Activated CD4-positive, alpha-beta memory T cell treated with anti-CD3 and anti-CD28 coated beads, Interleukin-2, amount 10 ng/mL, durations not matched to agents 7 days and 5 days (primary cell): ENCODE results near the gene MCL1. TPM values are rescaled to one million over a fixed set of nuclear protein-coding genes. Genes with fewer than 3 reads are reported as not detected.
"Not testable (repeated sequence)": the region's sequence is repeated elsewhere in the genome, so short reads cannot be mapped to it uniquely, and the experiment has no call there.

Experiments
- CTCF ChIA-PET: fragments of 350-600 bp; sonication (Branson Sonifier 250); formaldehyde crosslinking; loops from one replicate; lab custom pipeline; 2021; ENCODE audit warnings: antibody characterized with exemption, inconsistent platforms; lab: Charles Lee
- POLR2A ChIA-PET: fragments of 350-600 bp; sonication (Branson Sonifier 250); formaldehyde crosslinking; loops from one replicate; lab custom pipeline; 2021; ENCODE audit warnings: antibody characterized with exemption; lab: Charles Lee
- DNase-seq: peaks from one replicate; pipeline ENCODE4 v3.0.0-alpha.2; 2020
- H3K27ac Mint-ChIP-seq: one replicate; pipeline ENCODE4 v1.8.0; 2021; ENCODE audit warnings: mild to moderate bottlenecking, mixed read lengths
- H3K27me3 Mint-ChIP-seq: one replicate; pipeline ENCODE4 v1.8.0; 2021; ENCODE audit warnings: mixed read lengths
- H3K36me3 Mint-ChIP-seq: one replicate; pipeline ENCODE4 v1.8.0; 2021; ENCODE audit warnings: low read depth, mixed read lengths
- H3K4me1 Mint-ChIP-seq: one replicate; pipeline ENCODE4 v1.8.0; 2021; ENCODE audit warnings: mixed read lengths
- H3K4me3 Mint-ChIP-seq: one replicate; pipeline ENCODE4 v1.8.0; 2021; ENCODE audit warnings: mild to moderate bottlenecking, mixed read lengths
- H3K9me3 Mint-ChIP-seq: one replicate; pipeline ENCODE4 v1.8.0; 2021; ENCODE audit warnings: mixed read lengths
- total RNA-seq, 2 experiments: library from RNA; stranded (reverse); gene quantifications; one replicate each; pipeline ENCODE4 v1.2.3, GENCODE V29; 2021

Gene MCL1
- total RNA-seq, 2 experiments from 2014 or later: 470 to 472 TPM

- POLR2A ChIA-PET, H3K27me3 Mint-ChIP-seq, DNase-seq, CTCF ChIA-PET, H3K27ac Mint-ChIP-seq, H3K4me3 Mint-ChIP-seq, H3K9me3 Mint-ChIP-seq: not testable (repeated sequence)
- Mint-ChIP-seq H3K36me3 (peaks cover 13% of the 10 kb centered on the region), H3K4me1 (peaks cover 19% of the 10 kb centered on the region)
Observed at GRCh38 chr1:150598346-150598745, 18.9 kb upstream of the MCL1 start.

- ChIA-PET CTCF (no interaction called here), POLR2A (interaction anchor here (1.2 to 2.0 kb wide), 3 partner anchors 16 to 36 kb away, joined by 4 to 6 read pairs (median 5); partner anchors contain the start of gene MCL1)
- H3K9me3 Mint-ChIP-seq: no peaks in the 10 kb centered on the region
- no peak overlapping the region for H3K4me3 Mint-ChIP-seq
- H3K27me3 Mint-ChIP-seq: no peaks in the 10 kb centered on the region
- DNase-seq: no peak
- H3K4me1 Mint-ChIP-seq: peaks cover 19% of the 10 kb centered on the region
- H3K27ac Mint-ChIP-seq: peak overlapping the region; percentile 70
- H3K36me3 Mint-ChIP-seq: peaks cover 10% of the 10 kb centered on the region
Observed at GRCh38 chr1:150596976-150597375, 17.6 kb upstream of the MCL1 start.

- POLR2A ChIA-PET: interaction anchor here (1.2 to 2.0 kb wide), 5 partner anchors 16 to 35 kb away, joined by 4 to 7 read pairs (median 6); partner anchors contain the start of gene MCL1
- Mint-ChIP-seq H3K27me3 (no peaks in the 10 kb centered on the region), H3K4me1 (peaks cover 19% of the 10 kb centered on the region), H3K36me3 (peaks cover 10% of the 10 kb centered on the region), H3K27ac (peak overlapping the region; percentile 70), H3K4me3 (no peak overlapping the region), H3K9me3 (no peaks in the 10 kb centered on the region)
- no peak for DNase-seq
- CTCF ChIA-PET: no interaction called here
Observed at GRCh38 chr1:150596095-150596892, 16.9 kb upstream of the MCL1 start.

- ChIA-PET POLR2A (interaction anchor here (1.3 to 21.2 kb wide), 3 partner anchors 13 to 47 kb away, joined by 4 to 1377 read pairs (median 7); partner anchors contain the start of gene ENSA), CTCF (no interaction called here)
- H3K27me3 Mint-ChIP-seq: no peaks in the 10 kb centered on the region
- H3K4me1 Mint-ChIP-seq: peaks cover 20% of the 10 kb centered on the region
- H3K4me3 Mint-ChIP-seq: no peak overlapping the region
- peaks cover 26% of the 10 kb centered on the region for H3K36me3 Mint-ChIP-seq
- no peak overlapping the region for H3K27ac Mint-ChIP-seq
- H3K9me3 Mint-ChIP-seq: no peaks in the 10 kb centered on the region
- no peak for DNase-seq
Observed at GRCh38 chr1:150582371-150582770, 3.0 kb upstream of the MCL1 start.

- POLR2A ChIA-PET: interaction anchor here (1.3 to 21.2 kb wide), 4 partner anchors 13 to 48 kb away, joined by 4 to 1377 read pairs (median 129); partner anchors contain the start of gene ENSA
- peaks cover 30% of the 10 kb centered on the region for H3K36me3 Mint-ChIP-seq
Observed at GRCh38 chr1:150581962-150582361, 2.6 kb upstream of the MCL1 start.

GRCh38 chr1:150581437-150581836 is 2.0 kb upstream of the MCL1 start:
- not testable (repeated sequence) for H3K27ac Mint-ChIP-seq, H3K4me3 Mint-ChIP-seq, H3K27me3 Mint-ChIP-seq, H3K9me3 Mint-ChIP-seq, DNase-seq
- Mint-ChIP-seq H3K36me3 (peaks cover 35% of the 10 kb centered on the region), H3K4me1 (peaks cover 20% of the 10 kb centered on the region)
- POLR2A ChIA-PET: interaction anchor here (0.7 to 21.2 kb wide), 6 partner anchors 8 to 115 kb away, joined by 3 to 1377 read pairs (median 64); partner anchors contain the start of genes ENSA and GOLPH3L
- CTCF ChIA-PET: interaction anchor here (13.3 kb wide), 1 partner anchor 17 kb away, joined by 282 read pairs; no protein-coding TSS in a partner anchor

More at GRCh38 chr1:150581962-150582361, 2.6 kb upstream of the MCL1 start:
- H3K4me1 Mint-ChIP-seq: peaks cover 20% of the 10 kb centered on the region
- CTCF ChIA-PET, H3K27ac Mint-ChIP-seq, H3K4me3 Mint-ChIP-seq, H3K9me3 Mint-ChIP-seq, DNase-seq, H3K27me3 Mint-ChIP-seq: not testable (repeated sequence)

- CTCF ChIA-PET: interaction anchor here (13.3 kb wide), 1 partner anchor 17 kb away, joined by 282 read pairs; no protein-coding TSS in a partner anchor
- H3K4me1 Mint-ChIP-seq: peaks cover 20% of the 10 kb centered on the region
- H3K36me3 Mint-ChIP-seq: peaks cover 40% of the 10 kb centered on the region
- H3K27ac Mint-ChIP-seq: peak overlapping the region; percentile 84
- POLR2A ChIA-PET: interaction anchor here (0.7 to 21.2 kb wide), 8 partner anchors 8 to 116 kb away, joined by 3 to 1377 read pairs (median 16); partner anchors contain the start of genes ENSA and GOLPH3L
- peak overlapping the region; percentile 82 for H3K4me3 Mint-ChIP-seq
- DNase-seq, H3K27me3 Mint-ChIP-seq, H3K9me3 Mint-ChIP-seq: not testable (repeated sequence)
Observed at GRCh38 chr1:150580966-150581365, 1.6 kb upstream of the MCL1 start.

- POLR2A ChIA-PET: interaction anchor here (0.7 to 21.2 kb wide), 29 partner anchors 9 to 737 kb away, joined by 3 to 1377 read pairs (median 5); partner anchors contain the start of genes ARNT, CTSS, ENSA and GOLPH3L
- H3K4me3 Mint-ChIP-seq: peak overlapping the region; percentile 82
- H3K4me1 Mint-ChIP-seq: peaks cover 19% of the 10 kb centered on the region
- H3K27me3 Mint-ChIP-seq: no peaks in the 10 kb centered on the region
- DNase-seq: no peak
- H3K36me3 Mint-ChIP-seq: peaks cover 45% of the 10 kb centered on the region
- peak overlapping the region; percentile 84 for H3K27ac Mint-ChIP-seq
- CTCF ChIA-PET: interaction anchor here (0.8 to 13.3 kb wide), 11 partner anchors 9 to 400 kb away, joined by 3 to 282 read pairs (median 4); partner anchors contain the start of genes ENSA and GOLPH3L
- H3K9me3 Mint-ChIP-seq: no peaks in the 10 kb centered on the region
Observed at GRCh38 chr1:150579945-150580642, 684 bp upstream of the MCL1 start.

GRCh38 chr1:150578272-150579109 is 919 bp downstream of the MCL1 start:
- no peaks in the 10 kb centered on the region for H3K9me3 Mint-ChIP-seq
- H3K4me3 Mint-ChIP-seq: peak overlapping the region; percentile 98
- peaks cover 32% of the 10 kb centered on the region for H3K4me1 Mint-ChIP-seq

GRCh38 chr1:150577557-150578271 is 1.7 kb downstream of the MCL1 start:
- CTCF ChIA-PET: interaction anchor here (1.9 to 13.3 kb wide), 3 partner anchors 14 to 44 kb away, joined by 7 to 282 read pairs (median 48); no protein-coding TSS in a partner anchor
- Mint-ChIP-seq H3K36me3 (peaks cover 69% of the 10 kb centered on the region), H3K27me3 (no peaks in the 10 kb centered on the region), H3K9me3 (no peaks in the 10 kb centered on the region), H3K4me1 (peaks cover 39% of the 10 kb centered on the region), H3K27ac (peak overlapping the region; percentile 95), H3K4me3 (peak overlapping the region; percentile 98)
- POLR2A ChIA-PET: interaction anchor here (1.1 to 21.2 kb wide), 7 partner anchors 14 to 397 kb away, joined by 4 to 1377 read pairs (median 8); partner anchors contain the start of genes CERS2, ENSA and RPRD2
- no peak for DNase-seq

More at GRCh38 chr1:150578272-150579109, 919 bp downstream of the MCL1 start:
- CTCF ChIA-PET: interaction anchor here (1.4 to 13.3 kb wide), 4 partner anchors 8 to 43 kb away, joined by 6 to 282 read pairs (median 28); no protein-coding TSS in a partner anchor
- POLR2A ChIA-PET: interaction anchor here (1.1 to 21.2 kb wide), 15 partner anchors 11 to 735 kb away, joined by 3 to 1377 read pairs (median 13); partner anchors contain the start of genes CTSS, ENSA, GOLPH3L and RPRD2
- peak; percentile 53 for DNase-seq
- H3K27me3 Mint-ChIP-seq: no peaks in the 10 kb centered on the region
- peaks cover 62% of the 10 kb centered on the region for H3K36me3 Mint-ChIP-seq
- peak overlapping the region; percentile 95 for H3K27ac Mint-ChIP-seq
